ENCODE results near the gene FGF23. TPM values are rescaled to one million over a fixed set of nuclear protein-coding genes. Genes with fewer than 3 reads are reported as not detected.

FGF23 gene
- total RNA-seq, 1 experiment from 2014 or later = not detected

DNA sequence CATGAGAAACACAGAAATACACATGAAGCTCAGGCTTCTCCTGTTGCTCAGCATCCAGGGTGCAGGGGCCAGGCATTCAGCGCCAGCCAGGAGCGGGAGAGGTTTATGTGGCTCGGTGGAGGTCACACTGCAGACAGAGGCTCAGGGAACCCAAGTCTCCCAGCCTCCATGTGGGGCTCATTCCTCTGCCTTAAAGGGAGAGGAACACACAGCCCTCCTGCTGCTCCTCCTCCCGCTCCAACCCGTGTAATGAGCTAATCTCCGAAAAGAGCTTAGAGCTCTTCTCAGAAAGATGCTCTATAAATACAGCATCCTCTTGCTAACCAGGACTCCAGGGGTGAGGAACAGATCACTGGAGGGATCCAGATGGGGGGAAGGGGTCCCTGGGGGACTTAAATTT is 37.9 kb upstream of the FGF23 start:
- no TSS peak for BruUV-seq (replicated peaks)
- no peaks in the 10 kb centered on the region for H3K9me3 Mint-ChIP-seq (ENCODE audit: low read depth, unreplicated experiment)
- TF ChIP-seq, protein P1, sequence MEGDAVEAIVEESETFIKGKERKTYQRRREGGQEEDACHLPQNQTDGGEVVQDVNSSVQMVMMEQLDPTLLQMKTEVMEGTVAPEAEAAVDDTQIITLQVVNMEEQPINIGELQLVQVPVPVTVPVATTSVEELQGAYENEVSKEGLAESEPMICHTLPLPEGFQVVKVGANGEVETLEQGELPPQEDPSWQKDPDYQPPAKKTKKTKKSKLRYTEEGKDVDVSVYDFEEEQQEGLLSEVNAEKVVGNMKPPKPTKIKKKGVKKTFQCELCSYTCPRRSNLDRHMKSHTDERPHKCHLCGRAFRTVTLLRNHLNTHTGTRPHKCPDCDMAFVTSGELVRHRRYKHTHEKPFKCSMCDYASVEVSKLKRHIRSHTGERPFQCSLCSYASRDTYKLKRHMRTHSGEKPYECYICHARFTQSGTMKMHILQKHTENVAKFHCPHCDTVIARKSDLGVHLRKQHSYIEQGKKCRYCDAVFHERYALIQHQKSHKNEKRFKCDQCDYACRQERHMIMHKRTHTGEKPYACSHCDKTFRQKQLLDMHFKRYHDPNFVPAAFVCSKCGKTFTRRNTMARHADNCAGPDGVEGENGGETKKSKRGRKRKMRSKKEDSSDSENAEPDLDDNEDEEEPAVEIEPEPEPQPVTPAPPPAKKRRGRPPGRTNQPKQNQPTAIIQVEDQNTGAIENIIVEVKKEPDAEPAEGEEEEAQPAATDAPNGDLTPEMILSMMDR (IDR thresholded peaks at IDR 0.05; ENCODE audit: unreplicated experiment) = no peak
- intact Hi-C loops (cut with micrococcal nuclease; ENCODE audit: unreplicated experiment) = no loop called here
- no peaks in the 10 kb centered on the region for H3K4me1 Mint-ChIP-seq (ENCODE audit: low read depth, unreplicated experiment)
- H3K36me3 Mint-ChIP-seq (ENCODE audit: insufficient read depth, unreplicated experiment) = no peaks in the 10 kb centered on the region
- H3K27me3 Mint-ChIP-seq (ENCODE audit: unreplicated experiment) = peaks cover 82% of the 10 kb centered on the region
- no peak overlapping the region for H3K27ac Mint-ChIP-seq (ENCODE audit: unreplicated experiment)
- CTCF ChIA-PET = no interaction called here
- DNase-seq = no peak
- no peak overlapping the region for H3K4me3 Mint-ChIP-seq (ENCODE audit: low read depth, unreplicated experiment)

DNA sequence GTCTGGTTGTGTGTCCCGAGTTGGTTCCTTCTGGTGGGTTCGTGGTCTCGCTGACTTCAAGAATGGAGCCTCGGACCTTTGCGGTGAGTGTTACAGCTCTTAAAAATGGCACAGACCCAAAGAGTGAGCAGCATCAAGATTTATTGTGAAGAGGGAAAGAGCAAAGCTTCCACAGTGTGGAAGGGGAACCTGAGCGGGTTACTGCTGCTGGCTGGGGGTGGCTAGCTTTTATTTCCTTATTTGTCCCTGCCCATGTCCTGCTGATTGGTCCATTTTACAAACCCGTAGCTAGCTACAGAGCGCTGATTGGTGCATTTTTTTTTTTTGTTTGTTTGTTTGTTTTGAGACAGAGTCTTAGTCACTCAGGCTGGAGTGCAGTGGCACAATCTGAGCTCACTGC is 36.8 kb upstream of the FGF23 start:
- CTCF ChIA-PET = interaction anchor here (1.1 kb wide), 1 partner anchor 116 kb away, joined by 6 read pairs; no protein-coding TSS in a partner anchor
- intact Hi-C loops (cut with micrococcal nuclease; ENCODE audit: unreplicated experiment) = no loop called here
- Mint-ChIP-seq H3K9me3 (ENCODE audit: low read depth, unreplicated experiment) (no peaks in the 10 kb centered on the region), H3K36me3 (ENCODE audit: insufficient read depth, unreplicated experiment) (no peaks in the 10 kb centered on the region), H3K27ac (ENCODE audit: unreplicated experiment) (no peak overlapping the region), H3K4me1 (ENCODE audit: low read depth, unreplicated experiment) (no peaks in the 10 kb centered on the region), H3K4me3 (ENCODE audit: low read depth, unreplicated experiment) (no peak overlapping the region), H3K27me3 (ENCODE audit: unreplicated experiment) (peaks cover 94% of the 10 kb centered on the region)
- TF ChIP-seq, protein P1 (IDR thresholded peaks at IDR 0.05; ENCODE audit: unreplicated experiment) = no peak
- no peak for DNase-seq
- no TSS peak for BruUV-seq (replicated peaks)

DNA sequence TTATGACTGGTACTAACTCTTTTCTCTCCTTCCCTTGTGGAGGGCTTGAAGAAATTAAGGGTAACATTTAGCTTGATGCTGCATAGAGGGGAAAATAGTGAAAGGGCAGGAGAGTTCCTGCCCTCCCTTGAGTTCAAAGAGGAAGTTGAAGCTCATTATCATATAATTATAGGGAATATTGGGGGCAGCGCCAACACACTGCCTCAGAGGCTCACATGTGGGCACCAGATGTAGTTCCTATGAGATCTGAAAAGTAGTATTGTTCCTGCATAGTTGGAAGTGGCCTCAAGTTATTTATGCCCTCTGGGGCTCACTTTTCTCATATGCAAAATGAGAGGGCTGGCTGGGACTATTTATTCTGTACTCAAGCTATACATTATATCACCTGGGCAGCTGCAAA is 33.0 kb upstream of the FGF23 start:
- no peak overlapping the region for H3K27ac Mint-ChIP-seq (ENCODE audit: unreplicated experiment)
- CTCF ChIA-PET = interaction anchor here (0.6 kb wide), 1 partner anchor 383 kb away, joined by 3 read pairs; no protein-coding TSS in a partner anchor
- no peak overlapping the region for H3K4me3 Mint-ChIP-seq (ENCODE audit: low read depth, unreplicated experiment)
- peaks cover 85% of the 10 kb centered on the region for H3K27me3 Mint-ChIP-seq (ENCODE audit: unreplicated experiment)
- no peaks in the 10 kb centered on the region for H3K36me3 Mint-ChIP-seq (ENCODE audit: insufficient read depth, unreplicated experiment)
- TF ChIP-seq, protein P1 (IDR thresholded peaks at IDR 0.05; ENCODE audit: unreplicated experiment) = no peak
- no peak for DNase-seq
- no peaks in the 10 kb centered on the region for H3K4me1 Mint-ChIP-seq (ENCODE audit: low read depth, unreplicated experiment)
- no peaks in the 10 kb centered on the region for H3K9me3 Mint-ChIP-seq (ENCODE audit: low read depth, unreplicated experiment)
- intact Hi-C loops (cut with micrococcal nuclease; ENCODE audit: unreplicated experiment) = no loop called here
- no TSS peak for BruUV-seq (replicated peaks)

DNA sequence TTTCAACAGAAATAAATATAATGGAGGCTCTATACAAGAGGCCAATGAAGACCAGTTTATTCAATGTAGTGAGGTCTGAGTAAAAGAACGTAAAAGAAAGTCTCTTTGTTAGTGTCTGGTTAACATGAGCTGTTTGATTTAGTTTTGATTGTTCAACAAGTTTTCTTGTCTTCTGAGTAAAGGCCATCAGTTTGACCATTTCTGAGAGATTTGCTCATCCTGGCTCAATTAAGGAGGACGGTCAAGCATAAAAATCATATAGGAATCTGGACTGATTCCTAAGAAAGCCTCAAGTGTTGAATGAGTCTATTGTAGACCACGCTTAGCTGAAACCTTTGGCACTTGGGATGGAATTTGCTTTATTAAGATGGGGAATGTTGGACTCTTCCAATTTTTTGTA is 32.5 kb upstream of the FGF23 start:
- DNase-seq = no peak
- no peaks in the 10 kb centered on the region for H3K9me3 Mint-ChIP-seq (ENCODE audit: low read depth, unreplicated experiment)
- no TSS peak for BruUV-seq (replicated peaks)
- intact Hi-C loops (cut with micrococcal nuclease; ENCODE audit: unreplicated experiment) = no loop called here
- no peak overlapping the region for H3K4me3 Mint-ChIP-seq (ENCODE audit: low read depth, unreplicated experiment)
- no peak overlapping the region for H3K27ac Mint-ChIP-seq (ENCODE audit: unreplicated experiment)
- peaks cover 81% of the 10 kb centered on the region for H3K27me3 Mint-ChIP-seq (ENCODE audit: unreplicated experiment)
- CTCF ChIA-PET = interaction anchor here (0.6 kb wide), 1 partner anchor 383 kb away, joined by 3 read pairs; no protein-coding TSS in a partner anchor
- H3K36me3 Mint-ChIP-seq (ENCODE audit: insufficient read depth, unreplicated experiment) = no peaks in the 10 kb centered on the region
- TF ChIP-seq, protein P1 (IDR thresholded peaks at IDR 0.05; ENCODE audit: unreplicated experiment) = no peak
- H3K4me1 Mint-ChIP-seq (ENCODE audit: low read depth, unreplicated experiment) = no peaks in the 10 kb centered on the region

All from Calu3 (cell line).